Karpas-422 (cell line): ENCODE measurements around the gene ACTN4. TPM values are rescaled to one million over a fixed set of nuclear protein-coding genes. Genes with fewer than 3 reads are reported as not detected.
A peak's percentile ranks its signal among the peaks of the same experiment; 100 is the strongest.

Source experiments
- DNase-seq: peaks from one replicate; pipeline ENCODE4 v3.0.0-alpha.2; 2015
- H2AFZ ChIP-seq: fragments of 200-600 bp; sonication (generic); 2 replicates; pipeline ENCODE4 v1.6.1; 2014; ENCODE audit warnings: antibody characterized with exemption, low read length, mixed read lengths
- H3K27ac ChIP-seq: fragments of 200-600 bp; sonication (generic); 2 replicates; pipeline ENCODE4 v1.5.1; 2014; ENCODE audit warnings: mild to moderate bottlenecking, low read length, moderate library complexity
- H3K27me3 ChIP-seq: fragments of 200-600 bp; sonication (generic); 2 replicates; pipeline ENCODE4 v1.6.1; 2014; ENCODE audit warnings: low read length, mixed read lengths
- H3K36me3 ChIP-seq: fragments of 200-600 bp; sonication (generic); 2 replicates; pipeline ENCODE4 v1.6.1; 2014; ENCODE audit warnings: low read length, mixed read lengths; ENCODE audit not compliant: insufficient read depth
- H3K4me1 ChIP-seq: fragments of 200-600 bp; sonication (generic); 2 replicates; pipeline ENCODE4 v1.6.1; 2014; ENCODE audit warnings: mild to moderate bottlenecking, low read length, mixed read lengths
- H3K4me2 ChIP-seq: fragments of 200-600 bp; sonication (generic); 2 replicates; pipeline ENCODE4 v1.6.1; 2014; ENCODE audit warnings: low read length, low read depth, mild to moderate bottlenecking; ENCODE audit not compliant: poor library complexity, severe bottlenecking
- H3K4me3 ChIP-seq: fragments of 200-600 bp; sonication (generic); 2 replicates; pipeline ENCODE4 v1.5.1; 2014; ENCODE audit warnings: mild to moderate bottlenecking, antibody characterized with exemption, low read length, mixed read lengths
- H3K79me2 ChIP-seq: fragments of 200-600 bp; sonication (generic); 2 replicates; pipeline ENCODE4 v1.6.1; 2014; ENCODE audit warnings: mild to moderate bottlenecking, low read length, mixed read lengths
- H3K9ac ChIP-seq: fragments of 200-600 bp; sonication (generic); 2 replicates; pipeline ENCODE4 v1.6.0; 2014; ENCODE audit warnings: low read length
- H3K9me2 ChIP-seq: fragments of 200-600 bp; sonication (generic), shearing (Covaris generic); replicated peaks from 2 replicates; pipeline ENCODE4 v1.6.0; 2014; ENCODE audit warnings: mild to moderate bottlenecking, low read length, moderate library complexity; ENCODE audit not compliant: insufficient read depth
- H3K9me3 ChIP-seq: fragments of 300-700, 200-600 bp; sonication (generic); 2 replicates; pipeline ENCODE4 v1.6.1; 2014; ENCODE audit warnings: low read length, mixed read lengths
- H4K20me1 ChIP-seq: fragments of 200-600 bp; sonication (generic); 2 replicates; pipeline ENCODE4 v1.6.1; 2014; ENCODE audit warnings: mild to moderate bottlenecking, antibody characterized with exemption, low read length, low read depth; ENCODE audit not compliant: insufficient read depth
- total RNA-seq: library from RNA; depleted of rRNA; stranded (reverse); fragments of >200 nt; shearing (Covaris generic); gene quantifications from 2 replicates; pipeline ENCODE4 v1.2.3, GENCODE V29; 2014; ENCODE audit warnings: low replicate concordance; rRNA removed

The ACTN4 gene
- total RNA-seq, 1 experiment from 2014 or later = 54.6 TPM

DNA sequence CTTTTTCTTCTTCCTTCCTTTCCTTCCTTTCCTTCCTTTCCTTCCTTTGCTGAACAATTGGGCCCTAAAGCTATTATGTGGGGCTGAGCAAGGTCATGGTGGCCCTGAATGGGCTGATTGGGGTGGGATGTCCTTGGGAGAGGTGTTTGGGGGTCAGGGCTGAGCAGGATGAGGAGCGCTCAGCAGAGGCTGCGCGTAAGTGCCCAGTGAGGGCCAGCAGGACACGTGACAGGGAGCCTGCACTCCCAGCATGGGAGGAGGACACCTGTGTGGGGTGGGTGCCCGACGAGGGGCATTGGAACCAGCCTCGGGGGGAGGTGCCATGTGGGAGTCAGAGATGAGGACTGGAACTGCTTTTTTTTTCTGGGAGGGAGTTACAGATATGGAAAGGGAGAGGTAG is 131.3 kb downstream of the ACTN4 start:
- no peaks in the 10 kb centered on the region for H3K27me3 ChIP-seq
- H2AFZ ChIP-seq = no peak overlapping the region
- no peaks in the 10 kb centered on the region for H3K4me1 ChIP-seq
- peak; percentile 26 for DNase-seq
- no peaks in the 10 kb centered on the region for H3K36me3 ChIP-seq
- no peak overlapping the region for H3K9ac ChIP-seq
- no peaks in the 10 kb centered on the region for H3K9me3 ChIP-seq
- no peaks in the 10 kb centered on the region for H3K9me2 ChIP-seq
- H3K4me2 ChIP-seq = no peak overlapping the region
- no peak overlapping the region for H3K27ac ChIP-seq
- no peaks in the 10 kb centered on the region for H4K20me1 ChIP-seq
- no peak overlapping the region for H3K4me3 ChIP-seq
- no peaks in the 10 kb centered on the region for H3K79me2 ChIP-seq

DNA sequence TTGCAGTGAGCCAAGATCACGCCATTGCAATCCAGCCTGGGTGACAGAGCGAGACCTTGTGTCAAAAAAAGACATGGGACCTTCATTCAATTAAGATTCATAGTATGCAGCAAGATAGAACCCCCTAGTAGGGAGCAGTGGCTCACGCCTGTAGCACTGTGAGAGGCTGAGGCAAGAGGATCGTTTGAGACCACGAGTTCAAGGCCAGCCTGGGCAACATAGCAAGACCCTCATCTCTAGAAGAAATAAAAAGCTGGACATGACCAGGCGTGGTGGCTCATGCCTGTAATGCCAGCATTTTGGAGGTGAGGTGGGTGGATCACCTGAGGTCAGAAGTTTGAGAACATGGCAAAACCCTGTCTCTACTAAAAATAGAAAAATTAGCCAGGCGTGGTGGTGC is 133.0 kb downstream of the ACTN4 start:
- Histone ChIP-seq H3K36me3 (no peaks in the 10 kb centered on the region), H3K4me2 (no peak overlapping the region), H3K27ac (no peak overlapping the region), H3K9me2 (no peaks in the 10 kb centered on the region), H3K4me1 (no peaks in the 10 kb centered on the region), H3K79me2 (no peaks in the 10 kb centered on the region), H4K20me1 (no peaks in the 10 kb centered on the region), H2AFZ (no peak overlapping the region), H3K27me3 (no peaks in the 10 kb centered on the region), H3K9me3 (no peaks in the 10 kb centered on the region), H3K9ac (no peak overlapping the region), H3K4me3 (no peak overlapping the region)
- DNase-seq = no peak

DNA sequence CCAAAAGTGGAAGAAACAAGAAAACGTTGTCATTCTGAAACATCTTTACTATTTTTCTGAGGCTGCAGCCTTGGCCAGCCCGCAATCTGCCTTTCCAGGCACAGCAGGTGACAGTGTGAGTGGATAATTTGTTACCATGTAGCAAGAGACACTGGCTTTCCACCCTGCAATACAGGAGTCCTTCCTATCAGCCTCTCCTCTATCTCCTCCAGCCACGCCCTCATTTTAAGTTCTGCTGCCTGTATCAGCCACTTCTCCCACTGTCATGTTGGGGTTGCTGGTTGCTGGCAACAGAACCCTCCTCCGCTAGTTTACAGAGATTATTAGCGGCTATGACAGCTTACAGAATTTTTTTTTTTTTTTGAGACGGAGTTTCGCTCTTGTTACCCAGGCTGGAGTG is 133.6 kb downstream of the ACTN4 start:
- Histone ChIP-seq H3K4me3 (no peak overlapping the region), H3K9me2 (no peaks in the 10 kb centered on the region), H3K4me2 (no peak overlapping the region), H3K27me3 (no peaks in the 10 kb centered on the region), H3K79me2 (no peaks in the 10 kb centered on the region), H3K9ac (no peak overlapping the region), H3K27ac (no peak overlapping the region), H3K9me3 (no peaks in the 10 kb centered on the region), H2AFZ (no peak overlapping the region), H4K20me1 (no peaks in the 10 kb centered on the region), H3K36me3 (no peaks in the 10 kb centered on the region), H3K4me1 (no peaks in the 10 kb centered on the region)
- peak; percentile 38 for DNase-seq

Other genes starting within 250 kb of the ACTN4 start
- 12.8 and 21.4 TPM in 2 replicates for gene FAM98C, start 244.6 kb upstream of the ACTN4 start, total RNA-seq
- gene RASGRP4, start 221.4 kb upstream of the ACTN4 start, total RNA-seq = 0.14 and 0.15 TPM in 2 replicates
- gene RYR1, start 214.0 kb upstream of the ACTN4 start, total RNA-seq = 0.45 and 1.3 TPM in 2 replicates
- gene MAP4K1, start 29.7 kb upstream of the ACTN4 start, total RNA-seq = 262 and 352 TPM in 2 replicates
- gene EIF3K, start 28.5 kb upstream of the ACTN4 start, total RNA-seq = 474 and 745 TPM in 2 replicates
- 0.40 TPM in 1 of 2 replicates, not detected in the other for gene CAPN12, start 96.8 kb downstream of the ACTN4 start, total RNA-seq
- not detected in 2 replicates for gene LGALS7, start 125.9 kb downstream of the ACTN4 start, total RNA-seq
- gene LGALS7B, start 141.6 kb downstream of the ACTN4 start, total RNA-seq = not detected in 2 replicates
- gene LGALS4, start 165.3 kb downstream of the ACTN4 start, total RNA-seq = 0.52 and 1.4 TPM in 2 replicates
- 150 and 162 TPM in 2 replicates for gene ECH1, start 184.1 kb downstream of the ACTN4 start, total RNA-seq
- gene HNRNPL, start 202.3 kb downstream of the ACTN4 start, total RNA-seq = 212 and 217 TPM in 2 replicates
- 69.3 and 77.5 TPM in 2 replicates for gene RINL, start 230.6 kb downstream of the ACTN4 start, total RNA-seq